LNCAP (cell line): Measurements from ENCODE around the gene SFXN3.

Experiments used
- CTCF ChIP-seq: fragments of 450-650 bp; IDR thresholded peaks from 2 replicates; pipeline ENCODE4 v1.5.1; 2017; ENCODE audit warnings: mild to moderate bottlenecking

SFXN3 gene

DNA sequence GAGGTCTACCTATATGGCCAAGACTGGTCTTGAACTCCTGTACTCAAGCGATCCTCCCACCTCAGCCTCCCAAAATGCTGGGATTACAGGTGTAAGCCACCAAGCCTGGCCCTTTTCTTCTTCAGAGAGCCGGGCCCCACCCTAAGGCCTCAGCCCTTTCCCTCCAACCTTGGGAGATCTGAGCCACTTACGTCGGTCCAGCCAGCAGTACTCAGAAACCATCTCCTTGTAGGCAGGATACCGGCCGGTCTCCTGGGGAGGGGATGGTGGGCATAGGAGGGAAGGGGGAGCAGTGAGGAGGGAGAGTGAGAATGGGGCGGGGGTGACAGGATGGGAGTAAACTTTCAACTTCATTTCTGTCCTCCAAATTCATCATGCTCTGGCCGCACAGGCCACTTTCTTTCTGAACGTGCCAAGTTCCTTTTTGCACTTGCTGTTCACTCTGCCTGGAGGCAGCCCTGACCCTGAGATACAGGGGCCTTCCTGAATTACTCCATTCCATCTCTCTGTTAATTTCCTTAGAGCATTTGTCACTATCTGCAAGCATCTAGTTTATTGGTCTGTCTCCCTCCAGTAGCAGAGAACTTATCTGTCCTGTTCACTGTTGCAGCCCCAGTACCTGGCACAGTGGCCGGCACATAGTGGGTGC lies 10.5 kb upstream of the SFXN3 start:
- no peak for TF ChIP-seq CTCF

GRCh38 chr10:101021239-101021638 lies 9.8 kb upstream of the SFXN3 start:
- TF ChIP-seq CTCF = no peak

GRCh38 chr10:101021692-101022251 lies 9.3 kb upstream of the SFXN3 start:
- TF ChIP-seq CTCF = no peak

DNA sequence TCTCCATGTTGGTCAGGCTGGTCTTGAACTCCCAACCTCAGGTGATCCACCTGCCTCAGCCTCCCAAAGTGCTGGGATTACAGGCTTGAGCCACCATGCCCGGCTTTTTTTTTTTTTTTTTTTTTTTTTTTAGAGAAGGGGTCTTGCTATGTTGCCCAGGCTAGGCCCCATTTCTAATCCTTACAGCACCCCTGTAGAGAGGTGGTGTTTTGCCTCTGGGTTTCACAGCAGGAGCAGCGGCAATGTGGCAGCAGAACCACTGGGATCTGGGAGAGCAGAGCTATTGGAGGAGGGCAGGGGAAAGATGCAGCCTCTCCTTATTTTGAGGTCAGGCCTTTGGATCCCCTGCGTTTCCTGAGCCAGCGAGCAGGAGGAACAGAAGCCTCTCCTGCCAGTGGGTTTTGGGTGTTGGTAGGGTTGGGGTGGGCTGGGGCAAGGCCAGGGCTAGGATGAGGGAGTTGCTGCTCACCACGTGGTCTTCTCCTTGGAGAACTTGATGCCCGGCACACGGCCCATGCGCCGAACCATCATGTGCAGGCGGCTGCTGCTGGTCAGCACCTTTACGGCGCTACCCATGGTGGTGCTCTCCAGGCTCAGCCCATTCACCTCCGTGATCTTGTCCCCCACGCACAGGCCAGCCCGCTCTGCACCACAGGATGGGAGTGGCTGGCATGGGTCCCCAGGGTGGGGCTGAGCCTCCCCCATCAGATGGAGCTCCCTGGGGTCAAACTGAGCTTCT lies 7.9 kb upstream of the SFXN3 start:
- TF ChIP-seq CTCF = no peak

DNA sequence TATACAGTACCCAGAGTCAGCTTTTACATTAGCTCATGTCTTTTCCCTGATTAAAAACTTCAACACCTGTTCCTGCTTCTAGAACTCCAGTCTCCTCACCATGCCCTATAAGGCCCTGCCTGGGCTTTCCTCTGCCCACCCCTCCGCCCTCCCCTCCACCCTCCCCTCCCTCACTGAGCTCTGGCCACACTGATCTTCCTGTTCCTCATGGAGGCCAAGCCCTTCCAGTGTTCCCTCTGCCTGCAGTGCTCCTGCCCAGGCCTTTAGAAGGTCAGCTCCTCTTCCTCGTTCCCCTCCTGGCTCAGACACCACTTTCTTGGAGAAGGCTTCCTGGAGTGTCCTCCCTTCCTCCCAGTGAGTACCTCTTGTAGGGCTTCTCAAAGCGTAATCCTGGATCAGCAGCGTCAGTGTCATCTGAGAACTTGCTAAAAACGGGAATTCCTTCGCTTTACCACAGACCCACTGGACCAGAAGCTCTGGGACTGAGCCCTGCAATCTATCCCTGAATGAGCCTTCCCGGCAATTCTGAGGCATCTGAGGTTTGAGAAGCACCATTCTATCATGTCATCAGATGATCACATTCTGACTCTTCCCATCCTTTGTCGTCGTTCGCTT lies 3.8 kb upstream of the SFXN3 start:
- TF ChIP-seq CTCF = no peak

DNA sequence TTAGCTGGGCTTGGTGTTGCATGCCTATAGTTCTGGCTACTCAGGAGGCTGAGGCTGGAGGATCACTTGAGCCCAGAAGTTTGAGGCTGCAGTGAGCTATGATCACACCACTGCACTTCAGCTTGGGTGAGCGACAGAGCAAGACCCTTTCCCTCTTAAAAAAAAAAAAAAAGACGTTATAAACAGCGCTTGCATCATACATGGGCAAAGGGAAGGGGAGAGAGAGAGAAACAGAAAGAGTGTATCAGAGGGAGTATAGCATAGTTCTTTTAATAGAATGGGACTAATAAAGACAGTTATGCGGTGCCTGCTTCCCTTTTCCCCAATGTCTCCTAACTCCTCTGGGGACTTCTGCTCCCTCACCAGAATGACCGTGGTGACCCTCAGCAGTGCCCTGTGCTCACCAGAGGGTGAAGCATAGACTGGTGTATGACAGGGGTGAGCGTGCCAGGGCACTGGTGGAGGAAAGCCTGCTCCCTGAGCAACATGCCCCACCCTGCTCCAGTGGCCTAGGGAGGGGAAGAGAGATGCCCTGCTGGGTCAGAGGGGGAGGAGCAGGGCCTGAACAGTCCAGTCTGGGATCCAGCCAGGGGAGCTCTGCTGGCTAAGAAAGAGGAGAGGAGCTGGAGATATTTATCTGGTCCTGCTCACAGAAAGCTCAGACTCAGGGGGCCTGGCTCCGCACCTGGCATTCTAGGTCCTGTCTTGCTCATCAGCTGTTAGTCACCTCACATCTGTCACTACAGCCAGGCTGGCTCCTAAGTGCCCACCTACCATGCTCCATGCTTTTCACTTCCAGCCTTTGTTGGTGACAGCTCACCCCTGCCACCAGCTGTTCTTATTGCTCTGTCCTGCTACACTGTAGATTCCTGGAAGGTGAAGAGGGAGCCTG lies 2.3 kb upstream of the SFXN3 start:
- TF ChIP-seq CTCF = no peak
